ENCODE measurements around the gene CDK5RAP3. TPM values are rescaled to one million over a fixed set of nuclear protein-coding genes. Genes with fewer than 3 reads are reported as not detected.
"Not testable (repeated sequence)": the region's sequence is repeated elsewhere in the genome, so short reads cannot be mapped to it uniquely, and the experiment has no call there.

The CDK5RAP3 gene
- total and polyA plus RNA-seq, 2 donors (not counting 1 experiment from before 2014, with no cell fraction given) = 58.1 to 118 TPM

GRCh38 chr17:47983492-47984223 is 12.7 kb downstream of the CDK5RAP3 start:
- H3K27me3 ChIP-seq (ENCODE audit: control insufficient read depth, insufficient read depth, low read length) = no peaks in the 10 kb centered on the region
- DNase-seq (ENCODE audit: low read depth in 2 of 2) = peak in 1 of 2 donors; percentile 27

GRCh38 chr17:47986520-47986919 is 15.6 kb downstream of the CDK5RAP3 start:
- no peaks in the 10 kb centered on the region for H3K27me3 ChIP-seq (ENCODE audit: control insufficient read depth, insufficient read depth, low read length)
- no peak for DNase-seq (ENCODE audit: low read depth in 2 of 2)
- peaks cover 2% of the 10 kb centered on the region for H3K4me1 ChIP-seq (ENCODE audit: control insufficient read depth, extremely low read depth, insufficient read depth, low read length)
- no peaks in the 10 kb centered on the region for H3K9me3 ChIP-seq (ENCODE audit: control insufficient read depth, insufficient read depth, low read depth, low read length)
- peaks cover 4% of the 10 kb centered on the region for H3K36me3 ChIP-seq (ENCODE audit: control insufficient read depth, insufficient read depth, low read length)
- H2AFZ ChIP-seq (ENCODE audit: low read length) = no peak overlapping the region
- H3K4me3 ChIP-seq (replicated peaks in 1 of 4; ENCODE audit: control extremely low read depth in 1 of 4, insufficient read depth in 1 of 4, low read depth in 3 of 4, low read length in 4 of 4) = no peak overlapping the region
- H3K27ac ChIP-seq (ENCODE audit: insufficient read depth, low read length) = no peak overlapping the region
- no peaks in the 10 kb centered on the region for H3K79me2 ChIP-seq (ENCODE audit: control insufficient read depth, insufficient read depth, low read length)
- no peak overlapping the region for H3K9ac ChIP-seq (ENCODE audit: insufficient read depth, low read length)
- no peaks in the 10 kb centered on the region for H4K20me1 ChIP-seq (ENCODE audit: control insufficient read depth, extremely low read depth, insufficient read depth, low read length)
- TF ChIP-seq EZH2 (IDR thresholded peaks at IDR 0.05; ENCODE audit: low read length, missing control alignments) (no peak), CTCF (conservative IDR thresholded peaks at IDR 0.05 in 1 of 2, IDR thresholded peaks at IDR 0.05 in 1 of 2; ENCODE audit: low read depth in 1 of 2, low read length in 2 of 2) (no peak)
- H3K4me2 ChIP-seq (ENCODE audit: extremely low read depth, insufficient read depth, low read length) = no peak overlapping the region

More at GRCh38 chr17:47983492-47984223, 12.7 kb downstream of the CDK5RAP3 start:
- no peaks in the 10 kb centered on the region for H4K20me1 ChIP-seq (ENCODE audit: control insufficient read depth, extremely low read depth, insufficient read depth, low read length)
- TF ChIP-seq EZH2 (IDR thresholded peaks at IDR 0.05; ENCODE audit: low read length, missing control alignments) = no peak
- no peak for TF ChIP-seq CTCF (conservative IDR thresholded peaks at IDR 0.05 in 1 of 2, IDR thresholded peaks at IDR 0.05 in 1 of 2; ENCODE audit: low read depth in 1 of 2, low read length in 2 of 2)
- H3K4me2 ChIP-seq (ENCODE audit: extremely low read depth, insufficient read depth, low read length) = no peak overlapping the region
- H3K4me3 ChIP-seq (replicated peaks in 1 of 4; ENCODE audit: control extremely low read depth in 1 of 4, insufficient read depth in 1 of 4, low read depth in 3 of 4, low read length in 4 of 4) = no peak overlapping the region
- H3K79me2 ChIP-seq (ENCODE audit: control insufficient read depth, insufficient read depth, low read length) = no peaks in the 10 kb centered on the region
- no peak overlapping the region for H2AFZ ChIP-seq (ENCODE audit: low read length)
- H3K36me3 ChIP-seq (ENCODE audit: control insufficient read depth, insufficient read depth, low read length) = peaks cover 16% of the 10 kb centered on the region
- no peak overlapping the region for H3K27ac ChIP-seq (ENCODE audit: insufficient read depth, low read length)
- H3K4me1 ChIP-seq (ENCODE audit: control insufficient read depth, extremely low read depth, insufficient read depth, low read length) = no peaks in the 10 kb centered on the region
- H3K9ac ChIP-seq (ENCODE audit: insufficient read depth, low read length) = no peak overlapping the region
- no peaks in the 10 kb centered on the region for H3K9me3 ChIP-seq (ENCODE audit: control insufficient read depth, insufficient read depth, low read depth, low read length)

GRCh38 chr17:47987240-47987835 is 16.4 kb downstream of the CDK5RAP3 start:
- peaks cover 4% of the 10 kb centered on the region for H3K36me3 ChIP-seq (ENCODE audit: control insufficient read depth, insufficient read depth, low read length)
- no peak overlapping the region for H3K27ac ChIP-seq (ENCODE audit: insufficient read depth, low read length)
- no peak overlapping the region for H3K4me2 ChIP-seq (ENCODE audit: extremely low read depth, insufficient read depth, low read length)

GRCh38 chr17:47988445-47988844 is 17.5 kb downstream of the CDK5RAP3 start:
- not testable (repeated sequence) for H3K9me3 ChIP-seq (ENCODE audit: control insufficient read depth, insufficient read depth, low read depth, low read length); H3K27ac ChIP-seq (ENCODE audit: insufficient read depth, low read length)

More at GRCh38 chr17:47987240-47987835, 16.4 kb downstream of the CDK5RAP3 start:
- peak in 1 of 2 donors; percentile 64 for DNase-seq (ENCODE audit: low read depth in 2 of 2)
- Histone ChIP-seq H4K20me1 (ENCODE audit: control insufficient read depth, extremely low read depth, insufficient read depth, low read length) (no peaks in the 10 kb centered on the region), H2AFZ (ENCODE audit: low read length) (no peak overlapping the region), H3K9ac (ENCODE audit: insufficient read depth, low read length) (no peak overlapping the region), H3K4me3 (replicated peaks in 1 of 4; ENCODE audit: control extremely low read depth in 1 of 4, insufficient read depth in 1 of 4, low read depth in 3 of 4, low read length in 4 of 4) (no peak overlapping the region), H3K4me1 (ENCODE audit: control insufficient read depth, extremely low read depth, insufficient read depth, low read length) (peaks cover 2% of the 10 kb centered on the region), H3K27me3 (ENCODE audit: control insufficient read depth, insufficient read depth, low read length) (no peaks in the 10 kb centered on the region), H3K79me2 (ENCODE audit: control insufficient read depth, insufficient read depth, low read length) (no peaks in the 10 kb centered on the region), H3K9me3 (ENCODE audit: control insufficient read depth, insufficient read depth, low read depth, low read length) (no peaks in the 10 kb centered on the region)
- TF ChIP-seq EZH2 (IDR thresholded peaks at IDR 0.05; ENCODE audit: low read length, missing control alignments) (no peak), CTCF (conservative IDR thresholded peaks at IDR 0.05 in 1 of 2, IDR thresholded peaks at IDR 0.05 in 1 of 2; ENCODE audit: low read depth in 1 of 2, low read length in 2 of 2) (no peak)

More at GRCh38 chr17:47988445-47988844, 17.5 kb downstream of the CDK5RAP3 start:
- not testable (repeated sequence) for H3K9ac ChIP-seq (ENCODE audit: insufficient read depth, low read length); H3K4me2 ChIP-seq (ENCODE audit: extremely low read depth, insufficient read depth, low read length); H3K4me1 ChIP-seq (ENCODE audit: control insufficient read depth, extremely low read depth, insufficient read depth, low read length); H3K4me3 ChIP-seq (replicated peaks in 1 of 4; ENCODE audit: control extremely low read depth in 1 of 4, insufficient read depth in 1 of 4, low read depth in 3 of 4, low read length in 4 of 4); H3K27me3 ChIP-seq (ENCODE audit: control insufficient read depth, insufficient read depth, low read length); DNase-seq (ENCODE audit: low read depth in 2 of 2); H4K20me1 ChIP-seq (ENCODE audit: control insufficient read depth, extremely low read depth, insufficient read depth, low read length); H2AFZ ChIP-seq (ENCODE audit: low read length); H3K36me3 ChIP-seq (ENCODE audit: control insufficient read depth, insufficient read depth, low read length); H3K79me2 ChIP-seq (ENCODE audit: control insufficient read depth, insufficient read depth, low read length)
